Spleen (tissue), 7 donors: ENCODE data around the gene SLC44A1.

Source experiments
- CTCF ChIP-seq, 11 experiments: fragments of 200-600 bp in 7 of 11; fragments of 450-650 bp in 4 of 11; sonication (generic) in 4 of 11; IDR thresholded peaks in 8 of 11; conservative IDR thresholded peaks in 3 of 11; 1 replicate in 7 of 11; 2 replicates in 4 of 11; pipeline versions ENCODE4 v1.4.0 to v1.8.0; 2016 to 2021; ENCODE audit warnings: antibody characterized with exemption in 11 of 11, inconsistent platforms in 4 of 11, mild to moderate bottlenecking in 1 of 11
- POLR2A ChIP-seq, 3 donors: fragments of 450-650 bp; IDR thresholded peaks; one replicate each; pipeline ENCODE4 v1.5.1; 2017; ENCODE audit warnings: antibody characterized with exemption in 3 of 3, mild to moderate bottlenecking in 1 of 3
- POLR2AphosphoS5 ChIP-seq, 3 donors: sonication (generic); formaldehyde crosslinking; IDR thresholded peaks; one replicate each; pipeline ENCODE4 v1.5.1; 2017; ENCODE audit warnings: antibody characterized with exemption in 3 of 3
- donor health status: DM: no; HTN: no; CAD: no; lungs with moderate emphysema.
- donor health status: DM: no; HTN: no; CAD: no.
- donor health status: DM: no; HTN: no; CAD: no.

GRCh38 chr9:105376893-105377292 is 132.4 kb downstream of the SLC44A1 start:
- TF ChIP-seq CTCF (IDR thresholded peaks at IDR 0.05 in 8 of 11, conservative IDR thresholded peaks at IDR 0.05 in 3 of 11) (no peak), POLR2AphosphoS5 (IDR thresholded peaks at IDR 0.05) (no peak), POLR2A (IDR thresholded peaks at IDR 0.05) (no peak)
